ENCODE results near the gene LRRTM3. TPM values are rescaled to one million over a fixed set of nuclear protein-coding genes. Genes with fewer than 3 reads are reported as not detected.

Gene LRRTM3
- polyA plus RNA-seq, 1 of the 3 experiments (the other 2 are of a cell fraction), result not detected

- H3K27me3 ChIP-seq (ENCODE audit: insufficient read depth), result peaks cover 31% of the 10 kb centered on the region
- DNase-seq, result no peak
- no peaks in the 10 kb centered on the region for H3K9me2 ChIP-seq
- H3K4me2 ChIP-seq, result no peak overlapping the region
- H4K20me1 ChIP-seq (ENCODE audit: insufficient read depth), result no peaks in the 10 kb centered on the region
- WGBS (ENCODE audit: low lambda C conversion rate), result 3% methylated on average over 7 of the region's 7 CpGs
- no peaks in the 10 kb centered on the region for H3K9me3 ChIP-seq
- H3K79me2 ChIP-seq (ENCODE audit: insufficient read depth), result no peaks in the 10 kb centered on the region
- no peak overlapping the region for H3K27ac ChIP-seq (ENCODE audit: low read depth in 2 of 2, low read length in 1 of 2)
- H2AFZ ChIP-seq (ENCODE audit: low read depth), result no peak overlapping the region
- no peaks in the 10 kb centered on the region for H3F3A ChIP-seq (replicated peaks; ENCODE audit: insufficient read depth)
- H3K4me3 ChIP-seq (ENCODE audit: low read depth in 2 of 2, low read length in 1 of 2), result no peak overlapping the region
- no peak overlapping the region for H3K9ac ChIP-seq
- ChIA-PET POLR2A (no interaction called here), CTCF (interaction anchor here (0.6 to 1.8 kb wide), 16 partner anchors 8 to 727 kb away, joined by 3 to 9 read pairs (median 4); no protein-coding TSS in a partner anchor)
- H3K4me1 ChIP-seq (ENCODE audit: control insufficient read depth in 1 of 2, insufficient read depth in 2 of 2, low read depth in 1 of 2, low read length in 1 of 2), result peaks cover 0 to 8% of the 10 kb centered on the region in 2 experiments; a peak in 1 of 4 replicates
- TF ChIP-seq, protein P1, sequence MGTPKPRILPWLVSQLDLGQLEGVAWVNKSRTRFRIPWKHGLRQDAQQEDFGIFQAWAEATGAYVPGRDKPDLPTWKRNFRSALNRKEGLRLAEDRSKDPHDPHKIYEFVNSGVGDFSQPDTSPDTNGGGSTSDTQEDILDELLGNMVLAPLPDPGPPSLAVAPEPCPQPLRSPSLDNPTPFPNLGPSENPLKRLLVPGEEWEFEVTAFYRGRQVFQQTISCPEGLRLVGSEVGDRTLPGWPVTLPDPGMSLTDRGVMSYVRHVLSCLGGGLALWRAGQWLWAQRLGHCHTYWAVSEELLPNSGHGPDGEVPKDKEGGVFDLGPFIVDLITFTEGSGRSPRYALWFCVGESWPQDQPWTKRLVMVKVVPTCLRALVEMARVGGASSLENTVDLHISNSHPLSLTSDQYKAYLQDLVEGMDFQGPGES (IDR thresholded peaks at IDR 0.05; ENCODE audit: low read depth, low read length), result no peak
- no peak for TF ChIP-seq FOXM1 (IDR thresholded peaks at IDR 0.05; ENCODE audit: low read depth)
- no peak for TF ChIP-seq EP300 (IDR thresholded peaks at IDR 0.05; ENCODE audit: borderline replicate concordance in 1 of 2, low read depth in 1 of 2, low read length in 1 of 2)
- TF ChIP-seq TAF1 (IDR thresholded peaks at IDR 0.05; ENCODE audit: borderline replicate concordance, low read depth, low read length), result no peak
- TF ChIP-seq RFX5 (IDR thresholded peaks at IDR 0.05; ENCODE audit: low read length), result no peak
- no peak for TF ChIP-seq TCF12 (IDR thresholded peaks at IDR 0.05)
- TF ChIP-seq SIN3A (IDR thresholded peaks at IDR 0.05; ENCODE audit: borderline replicate concordance, low read depth, low read length), result no peak
- TF ChIP-seq RXRA (IDR thresholded peaks at IDR 0.05; ENCODE audit: borderline replicate concordance, low read depth), result no peak
- TF ChIP-seq CTCF (IDR thresholded peaks at IDR 0.05), result no peak
- TF ChIP-seq, protein P2, sequence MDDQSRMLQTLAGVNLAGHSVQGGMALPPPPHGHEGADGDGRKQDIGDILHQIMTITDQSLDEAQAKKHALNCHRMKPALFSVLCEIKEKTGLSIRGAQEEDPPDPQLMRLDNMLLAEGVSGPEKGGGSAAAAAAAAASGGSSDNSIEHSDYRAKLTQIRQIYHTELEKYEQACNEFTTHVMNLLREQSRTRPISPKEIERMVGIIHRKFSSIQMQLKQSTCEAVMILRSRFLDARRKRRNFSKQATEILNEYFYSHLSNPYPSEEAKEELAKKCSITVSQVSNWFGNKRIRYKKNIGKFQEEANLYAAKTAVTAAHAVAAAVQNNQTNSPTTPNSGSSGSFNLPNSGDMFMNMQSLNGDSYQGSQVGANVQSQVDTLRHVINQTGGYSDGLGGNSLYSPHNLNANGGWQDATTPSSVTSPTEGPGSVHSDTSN (IDR thresholded peaks at IDR 0.05), result no peak
- TF ChIP-seq NRF1 (IDR thresholded peaks at IDR 0.05; ENCODE audit: low read depth, low read length), result no peak
- no peak for TF ChIP-seq RCOR1 (IDR thresholded peaks at IDR 0.05; ENCODE audit: low read length)
- TF ChIP-seq FOSL2 (IDR thresholded peaks at IDR 0.05; ENCODE audit: borderline replicate concordance, low read depth), result no peak
- no peaks in the 10 kb centered on the region for H3K36me3 ChIP-seq (replicated peaks in 1 of 2; ENCODE audit: control insufficient read depth in 1 of 2, insufficient read depth in 2 of 2, low read length in 1 of 2)
Measured at GRCh38 chr10:66925373-66925772, 463 bp upstream of the LRRTM3 start.

DNA sequence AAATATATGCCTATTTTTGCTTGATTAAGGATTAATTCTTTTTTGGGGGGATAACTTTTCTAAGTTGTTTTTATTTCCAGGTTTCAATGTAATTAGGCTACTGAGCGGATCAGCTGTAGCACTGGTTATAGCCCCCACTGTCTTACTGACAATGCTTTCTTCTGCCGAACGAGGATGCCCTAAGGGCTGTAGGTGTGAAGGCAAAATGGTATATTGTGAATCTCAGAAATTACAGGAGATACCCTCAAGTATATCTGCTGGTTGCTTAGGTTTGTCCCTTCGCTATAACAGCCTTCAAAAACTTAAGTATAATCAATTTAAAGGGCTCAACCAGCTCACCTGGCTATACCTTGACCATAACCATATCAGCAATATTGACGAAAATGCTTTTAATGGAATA lies 1.0 kb downstream of the LRRTM3 start:
- peaks cover 31% of the 10 kb centered on the region for H3K27me3 ChIP-seq (ENCODE audit: insufficient read depth)
- peaks cover 0 to 8% of the 10 kb centered on the region in 2 experiments; a peak in 1 of 4 replicates for H3K4me1 ChIP-seq (ENCODE audit: control insufficient read depth in 1 of 2, insufficient read depth in 2 of 2, low read depth in 1 of 2, low read length in 1 of 2)
- no peak overlapping the region for H3K4me3 ChIP-seq (ENCODE audit: low read depth in 2 of 2, low read length in 1 of 2)
- no peaks in the 10 kb centered on the region for H3F3A ChIP-seq (replicated peaks; ENCODE audit: insufficient read depth)
- no peaks in the 10 kb centered on the region for H3K79me2 ChIP-seq (ENCODE audit: insufficient read depth)
- no peaks in the 10 kb centered on the region for H3K9me2 ChIP-seq
- WGBS (ENCODE audit: low lambda C conversion rate), result 15% methylated on average over 5 of the region's 5 CpGs
- H4K20me1 ChIP-seq (ENCODE audit: insufficient read depth), result no peaks in the 10 kb centered on the region
- no peak overlapping the region for H3K4me2 ChIP-seq
- POLR2A ChIA-PET, result no interaction called here
- H2AFZ ChIP-seq (ENCODE audit: low read depth), result no peak overlapping the region
- CTCF ChIA-PET, result interaction anchor here (1.4 kb wide), 1 partner anchor 10 kb away, joined by 4 read pairs; no protein-coding TSS in a partner anchor
- H3K36me3 ChIP-seq (replicated peaks in 1 of 2; ENCODE audit: control insufficient read depth in 1 of 2, insufficient read depth in 2 of 2, low read length in 1 of 2), result no peaks in the 10 kb centered on the region
- H3K9ac ChIP-seq, result no peak overlapping the region
- H3K27ac ChIP-seq (ENCODE audit: low read depth in 2 of 2, low read length in 1 of 2), result no peak overlapping the region
- H3K9me3 ChIP-seq, result no peaks in the 10 kb centered on the region
- DNase-seq, result no peak
- no peak for TF ChIP-seq YY1 (IDR thresholded peaks at IDR 0.05; ENCODE audit: low read depth)
- TF ChIP-seq, protein P3, sequence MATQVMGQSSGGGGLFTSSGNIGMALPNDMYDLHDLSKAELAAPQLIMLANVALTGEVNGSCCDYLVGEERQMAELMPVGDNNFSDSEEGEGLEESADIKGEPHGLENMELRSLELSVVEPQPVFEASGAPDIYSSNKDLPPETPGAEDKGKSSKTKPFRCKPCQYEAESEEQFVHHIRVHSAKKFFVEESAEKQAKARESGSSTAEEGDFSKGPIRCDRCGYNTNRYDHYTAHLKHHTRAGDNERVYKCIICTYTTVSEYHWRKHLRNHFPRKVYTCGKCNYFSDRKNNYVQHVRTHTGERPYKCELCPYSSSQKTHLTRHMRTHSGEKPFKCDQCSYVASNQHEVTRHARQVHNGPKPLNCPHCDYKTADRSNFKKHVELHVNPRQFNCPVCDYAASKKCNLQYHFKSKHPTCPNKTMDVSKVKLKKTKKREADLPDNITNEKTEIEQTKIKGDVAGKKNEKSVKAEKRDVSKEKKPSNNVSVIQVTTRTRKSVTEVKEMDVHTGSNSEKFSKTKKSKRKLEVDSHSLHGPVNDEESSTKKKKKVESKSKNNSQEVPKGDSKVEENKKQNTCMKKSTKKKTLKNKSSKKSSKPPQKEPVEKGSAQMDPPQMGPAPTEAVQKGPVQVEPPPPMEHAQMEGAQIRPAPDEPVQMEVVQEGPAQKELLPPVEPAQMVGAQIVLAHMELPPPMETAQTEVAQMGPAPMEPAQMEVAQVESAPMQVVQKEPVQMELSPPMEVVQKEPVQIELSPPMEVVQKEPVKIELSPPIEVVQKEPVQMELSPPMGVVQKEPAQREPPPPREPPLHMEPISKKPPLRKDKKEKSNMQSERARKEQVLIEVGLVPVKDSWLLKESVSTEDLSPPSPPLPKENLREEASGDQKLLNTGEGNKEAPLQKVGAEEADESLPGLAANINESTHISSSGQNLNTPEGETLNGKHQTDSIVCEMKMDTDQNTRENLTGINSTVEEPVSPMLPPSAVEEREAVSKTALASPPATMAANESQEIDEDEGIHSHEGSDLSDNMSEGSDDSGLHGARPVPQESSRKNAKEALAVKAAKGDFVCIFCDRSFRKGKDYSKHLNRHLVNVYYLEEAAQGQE (IDR thresholded peaks at IDR 0.05; ENCODE audit: low read depth, low read length), result no peak
- TF ChIP-seq, protein P4, sequence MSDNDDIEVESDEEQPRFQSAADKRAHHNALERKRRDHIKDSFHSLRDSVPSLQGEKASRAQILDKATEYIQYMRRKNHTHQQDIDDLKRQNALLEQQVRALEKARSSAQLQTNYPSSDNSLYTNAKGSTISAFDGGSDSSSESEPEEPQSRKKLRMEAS (IDR thresholded peaks at IDR 0.05; ENCODE audit: low read depth), result no peak
- no peak for TF ChIP-seq RFX5 (IDR thresholded peaks at IDR 0.05; ENCODE audit: low read length)
- TF ChIP-seq NRF1 (IDR thresholded peaks at IDR 0.05; ENCODE audit: low read depth, low read length), result no peak
- no peak for TF ChIP-seq CTCF (IDR thresholded peaks at IDR 0.05)
- TF ChIP-seq FOXJ3 (CRISPR knock-in tag; IDR thresholded peaks at IDR 0.05), result no peak
